HG02970 (cell line): Measurements from ENCODE around the gene UGT2B7.
"Not testable (repeated sequence)": the region's sequence is repeated elsewhere in the genome, so short reads cannot be mapped to it uniquely, and the experiment has no call there.

Experiments used
- ATAC-seq: cut with Tn5 transposase; IDR thresholded peaks from one replicate; pipeline ENCODE4 v1.9.1; 2021; ENCODE audit warnings: mild to moderate bottlenecking, moderate library complexity, moderate number of reproducible peaks; ENCODE audit not compliant: unreplicated experiment, low FRiP score

The UGT2B7 gene

GRCh38 chr4:69078852-69079251 is 17.4 kb upstream of the UGT2B7 start:
- no peak for ATAC-seq

GRCh38 chr4:69088473-69088872 is 7.8 kb upstream of the UGT2B7 start:
- ATAC-seq = no peak

- no peak for ATAC-seq
These were observed 6.9 kb upstream of the UGT2B7 start for GRCh38 chr4:69089388-69089787.

GRCh38 chr4:69092190-69092589 is 4.1 kb upstream of the UGT2B7 start:
- no peak for ATAC-seq

- no peak for ATAC-seq
These were observed 3.2 kb upstream of the UGT2B7 start for GRCh38 chr4:69092980-69093568.

- ATAC-seq = no peak
These were observed 2.6 kb upstream of the UGT2B7 start for GRCh38 chr4:69093681-69094080.

- no peak for ATAC-seq
These were observed 958 bp upstream of the UGT2B7 start for GRCh38 chr4:69095301-69095731.

- ATAC-seq = no peak
These were observed 536 bp downstream of the UGT2B7 start for GRCh38 chr4:69096810-69097209.

GRCh38 chr4:69098470-69098869 is 2.2 kb downstream of the UGT2B7 start:
- no peak for ATAC-seq

GRCh38 chr4:69099910-69100309 is 3.6 kb downstream of the UGT2B7 start:
- ATAC-seq = no peak

GRCh38 chr4:69102668-69103067 is 6.4 kb downstream of the UGT2B7 start:
- not testable (repeated sequence) for ATAC-seq

- ATAC-seq = no peak
These were observed 8.5 kb downstream of the UGT2B7 start for GRCh38 chr4:69104719-69105275.

GRCh38 chr4:69115151-69115850 is 19.0 kb downstream of the UGT2B7 start:
- not testable (repeated sequence) for ATAC-seq

GRCh38 chr4:69115851-69116213 is 19.6 kb downstream of the UGT2B7 start:
- no peak for ATAC-seq

- ATAC-seq = no peak
These were observed 20.5 kb downstream of the UGT2B7 start for GRCh38 chr4:69116645-69117321.

GRCh38 chr4:69120870-69121269 is 24.6 kb downstream of the UGT2B7 start:
- ATAC-seq = no peak

GRCh38 chr4:69122476-69122875 is 26.2 kb downstream of the UGT2B7 start:
- no peak for ATAC-seq

- no peak for ATAC-seq
These were observed 28.7 kb downstream of the UGT2B7 start for GRCh38 chr4:69124941-69125340.

GRCh38 chr4:69126024-69126423 is 29.8 kb downstream of the UGT2B7 start:
- no peak for ATAC-seq

GRCh38 chr4:69133993-69134392 is 37.7 kb downstream of the UGT2B7 start:
- ATAC-seq = no peak

- ATAC-seq = no peak
These were observed 38.2 kb downstream of the UGT2B7 start for GRCh38 chr4:69134471-69134870.
